B cell (primary cell): ENCODE measurements around the gene APOBEC4. TPM values are rescaled to one million over a fixed set of nuclear protein-coding genes. Genes with fewer than 3 reads are reported as not detected.
"Not testable (repeated sequence)": the region's sequence is repeated elsewhere in the genome, so short reads cannot be mapped to it uniquely, and the experiment has no call there.

Experiments
- ATAC-seq: fragments of 200-7000 bp; cut with Tn5 transposase; one replicate; pipeline ENCODE4 v1.10.0; 2021; ENCODE audit warnings: low read depth, mild to moderate bottlenecking, moderate number of reproducible peaks, moderate library complexity
- CTCF ChIA-PET: fragments of 350-600 bp; sonication (Branson Sonifier 250); formaldehyde crosslinking; loops from one replicate; lab custom pipeline; 2021; ENCODE audit warnings: antibody characterized with exemption, inconsistent platforms; lab: Charles Lee
- POLR2A ChIA-PET: fragments of 350-600 bp; sonication (Branson Sonifier 250); formaldehyde crosslinking; loops from one replicate; lab custom pipeline; 2021; ENCODE audit warnings: antibody characterized with exemption; lab: Charles Lee
- DNase-seq: peaks from one replicate; pipeline ENCODE4 v3.0.0; 2013
- H2AFZ ChIP-seq: 2 replicates; pipeline ENCODE4 v1.6.1; 2012; ENCODE audit warnings: mild to moderate bottlenecking, low read depth, low read length; ENCODE audit not compliant: insufficient read depth, poor library complexity, severe bottlenecking
- H3K27ac ChIP-seq, 2 donors: 1 replicate in 1 of 2; 2 replicates in 1 of 2; pipeline ENCODE4 v1.5.1; 2012 to 2013; ENCODE audit warnings: low read length in 2 of 2, mild to moderate bottlenecking in 2 of 2, moderate library complexity in 1 of 2
- H3K27me3 ChIP-seq, 4 experiments: fragments of 200-600 bp in 1 of 4; sonication (generic) in 1 of 4; replicated peaks in 1 of 4; 1 replicate in 2 of 4; 2 replicates in 2 of 4; pipeline versions ENCODE4 v1.6.1 to v1.7.0; 2013 to 2016; ENCODE audit warnings: low read length in 3 of 4, mild to moderate bottlenecking in 2 of 4, mixed read lengths in 1 of 4, moderate library complexity in 1 of 4; ENCODE audit not compliant: insufficient read depth in 4 of 4, control insufficient read depth in 3 of 4; ENCODE audit errors: control extremely low read depth in 1 of 4
- H3K36me3 ChIP-seq, 2 experiments: replicated peaks in 1 of 2; 1 replicate in 1 of 2; 2 replicates in 1 of 2; pipeline versions ENCODE4 v1.6.1 to v1.7.1; 2013; ENCODE audit warnings: low read length in 1 of 2; ENCODE audit not compliant: insufficient read depth in 2 of 2, control insufficient read depth in 1 of 2; ENCODE audit errors: control extremely low read depth in 1 of 2, extremely low read depth in 1 of 2
- H3K4me1 ChIP-seq, 2 donors: fragments of 200-600 bp in 1 of 2; sonication (generic) in 1 of 2; 1 replicate in 1 of 2; 2 replicates in 1 of 2; pipeline versions ENCODE4 v1.5.1 to v1.6.1; 2013 to 2017; ENCODE audit warnings: low read length in 2 of 2; ENCODE audit not compliant: control insufficient read depth in 2 of 2, insufficient read depth in 2 of 2
- H3K4me2 ChIP-seq: replicated peaks from 2 replicates; pipeline ENCODE3; 2012; ENCODE audit warnings: mild to moderate bottlenecking, low read depth, low read length; ENCODE audit not compliant: poor library complexity, severe bottlenecking
- H3K4me3 ChIP-seq, 5 experiments: fragments of 200-600 bp in 1 of 5; sonication (generic) in 1 of 5; 1 replicate in 3 of 5; 2 replicates in 2 of 5; pipeline versions ENCODE4 v1.5.1 to v1.7.0; 2011 to 2016; ENCODE audit warnings: low read length in 4 of 5, mild to moderate bottlenecking in 4 of 5, low read depth in 2 of 5, control low read depth in 1 of 5, moderate library complexity in 1 of 5; ENCODE audit not compliant: insufficient read depth in 1 of 5; ENCODE audit errors: control extremely low read depth in 1 of 5, extremely low read depth in 1 of 5
- H3K79me2 ChIP-seq: fragments of 200-600 bp; sonication (generic); one replicate; pipeline ENCODE4 v1.6.0; 2016; ENCODE audit warnings: low read length; ENCODE audit not compliant: control insufficient read depth, insufficient read depth
- H3K9ac ChIP-seq: fragments of 200-600 bp; sonication (generic); 2 replicates; pipeline ENCODE4 v1.6.1; 2017; ENCODE audit warnings: mild to moderate bottlenecking, low read length, moderate library complexity
- H3K9me3 ChIP-seq, 3 donors: one replicate each; pipeline versions ENCODE4 v1.6.1 to v1.7.1; 2013; ENCODE audit warnings: low read length in 2 of 3; ENCODE audit not compliant: control insufficient read depth in 2 of 3, insufficient read depth in 1 of 3; ENCODE audit errors: control extremely low read depth in 1 of 3
- H4K20me1 ChIP-seq: 2 replicates; pipeline ENCODE4 v1.6.0; 2012; ENCODE audit warnings: mild to moderate bottlenecking, low read length; ENCODE audit not compliant: insufficient read depth, control insufficient read depth, poor library complexity, severe bottlenecking
- H3K27ac Mint-ChIP-seq: one replicate; pipeline ENCODE4 v1.8.0; 2021; ENCODE audit warnings: mixed read lengths
- H3K27me3 Mint-ChIP-seq: one replicate; pipeline ENCODE4 v1.8.0; 2021; ENCODE audit warnings: mixed read lengths
- H3K4me1 Mint-ChIP-seq: one replicate; pipeline ENCODE4 v1.8.0; 2021; ENCODE audit warnings: mixed read lengths
- H3K4me3 Mint-ChIP-seq: one replicate; pipeline ENCODE4 v1.8.0; 2021; ENCODE audit warnings: mixed read lengths
- H3K9me3 Mint-ChIP-seq: one replicate; pipeline ENCODE4 v1.8.0; 2022; ENCODE audit warnings: mixed read lengths; ENCODE audit not compliant: insufficient read depth
- CTCF ChIP-seq: fragments of 200-600 bp; IDR thresholded peaks from one replicate; pipeline ENCODE4 v1.8.0; 2022; ENCODE audit warnings: antibody characterized with exemption, mild to moderate bottlenecking
- EZH2 ChIP-seq: IDR thresholded peaks from 2 replicates; pipeline ENCODE4 v1.6.1; 2012; ENCODE audit warnings: borderline replicate concordance, low read depth, mild to moderate bottlenecking, moderate library complexity, low read length; ENCODE audit not compliant: insufficient read depth, poor library complexity, severe bottlenecking
- WGBS: methylation state at CpG from one replicate; pipeline ENCODE4 v1.1.5; 2013; ENCODE audit warnings: missing lambda C conversion rate; ENCODE audit not compliant: insufficient coverage; 5-methylcytosine and 5-hydroxymethylcytosine counted together
- intact Hi-C: fragments of 100-400 bp; cut with micrococcal nuclease; formaldehyde crosslinking; loops from one replicate; pipeline ENCODE4 v1.10.0; 2022
- polyA plus RNA-seq: library from polyadenylated mRNA; depleted of rRNA; stranded (reverse); fragments of >200 nt; gene quantifications from 2 replicates; pipeline ENCODE4 v1.2.3, GENCODE V29; 2012
- total RNA-seq, 2 donors: library from RNA; stranded (reverse); fragments of 120-200 nt in 1 of 2; gene quantifications; 1 replicate in 1 of 2; 2 replicates in 1 of 2; pipeline versions ENCODE4 v1.2.3 to v1.2.4, GENCODE V29; 2013 to 2022

The APOBEC4 gene
- total and polyA plus RNA-seq, 2 donors (not counting 1 experiment from before 2014, with no cell fraction given) = not detected

DNA sequence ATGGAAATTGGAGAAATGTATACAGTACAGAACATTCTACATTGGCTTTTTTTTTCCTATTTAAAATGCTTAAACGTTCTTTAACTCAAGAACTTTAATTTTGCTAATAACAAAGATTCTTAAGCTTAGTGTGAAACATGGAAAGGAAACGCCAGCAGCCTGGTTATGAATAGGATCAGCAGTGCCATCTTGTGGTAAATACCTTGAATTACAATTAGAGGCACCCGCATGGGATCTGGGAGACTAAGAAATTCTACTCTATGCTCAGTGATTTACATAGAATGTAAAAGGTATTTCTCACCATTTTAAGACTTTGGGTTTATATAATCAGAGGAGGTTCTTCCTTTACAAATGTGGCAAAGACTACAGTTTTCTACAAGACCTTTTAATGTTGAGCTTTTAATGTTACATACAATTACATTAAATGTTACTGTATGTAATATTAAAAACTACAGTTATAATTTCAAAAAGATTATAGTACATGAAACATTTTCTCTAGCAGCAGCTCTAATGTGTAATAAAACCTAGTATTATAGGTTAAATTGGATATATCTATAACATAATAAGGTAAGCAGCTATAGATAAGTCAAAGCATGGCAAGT lies 32.1 kb upstream of the APOBEC4 start:
- no peaks in the 10 kb centered on the region for H3K79me2 ChIP-seq
- no peak overlapping the region for H3K4me3 ChIP-seq
- no peak overlapping the region for H3K27ac ChIP-seq
- H3K27me3 ChIP-seq = no peaks in the 10 kb centered on the region
- no peak overlapping the region for H3K27ac Mint-ChIP-seq
- H2AFZ ChIP-seq = no peak overlapping the region
- WGBS = no CpG with 5 or more reads among the region's 3 CpGs
- ATAC-seq (peak; percentile 36), DNase-seq (peak; percentile 62)
- no peak overlapping the region for H3K4me3 Mint-ChIP-seq
- no peaks in the 10 kb centered on the region for H4K20me1 ChIP-seq
- H3K4me1 Mint-ChIP-seq = no peaks in the 10 kb centered on the region
- POLR2A ChIA-PET = no interaction called here
- no peaks in the 10 kb centered on the region for H3K36me3 ChIP-seq
- no peak overlapping the region for H3K4me2 ChIP-seq
- H3K27me3 Mint-ChIP-seq = peaks cover 15% of the 10 kb centered on the region
- CTCF ChIA-PET = interaction anchor here (0.7 to 4.4 kb wide), 20 partner anchors 9 to 792 kb away, joined by 3 to 105 read pairs (median 6); partner anchors contain the start of gene APOBEC4
- no peaks in the 10 kb centered on the region for H3K4me1 ChIP-seq
- intact Hi-C loops = loop anchor here (1.0 to 10.0 kb wide), 3 partner anchors 30 to 723 kb away; no protein-coding TSS in a partner anchor
- no peaks in the 10 kb centered on the region for H3K9me3 Mint-ChIP-seq
- TF ChIP-seq CTCF = peak; percentile 92
- TF ChIP-seq EZH2 = no peak
- no peaks in the 10 kb centered on the region for H3K9me3 ChIP-seq
- H3K9ac ChIP-seq = no peak overlapping the region

DNA sequence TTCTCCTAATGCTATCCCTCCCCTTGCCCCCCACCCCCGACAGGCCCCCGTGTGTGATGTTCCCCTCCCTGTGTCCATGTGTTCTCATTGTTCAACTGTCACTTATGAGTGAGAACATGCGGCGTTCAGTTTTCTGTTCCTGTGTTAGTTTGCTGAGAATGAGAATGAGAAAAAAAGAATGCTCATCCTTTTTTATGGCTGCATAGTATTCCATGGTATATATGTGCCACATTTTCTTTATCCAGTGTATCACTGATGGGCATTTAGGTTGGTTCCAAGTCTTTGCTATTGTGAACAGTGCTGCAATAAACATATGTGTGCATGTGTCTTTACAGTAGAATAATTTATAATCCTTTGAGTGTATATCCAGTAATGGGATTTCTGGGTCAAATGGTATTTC lies 26.2 kb upstream of the APOBEC4 start:
- H3K9ac ChIP-seq, H3K36me3 ChIP-seq, H3K4me1 ChIP-seq, H3K27ac Mint-ChIP-seq, H3K4me2 ChIP-seq, intact Hi-C loops, H3K4me3 ChIP-seq, H3K4me3 Mint-ChIP-seq, H3K27ac ChIP-seq, H3K4me1 Mint-ChIP-seq, DNase-seq, H4K20me1 ChIP-seq, H3K9me3 Mint-ChIP-seq, H3K79me2 ChIP-seq, CTCF ChIA-PET, H3K27me3 ChIP-seq, H2AFZ ChIP-seq, H3K9me3 ChIP-seq, ATAC-seq, POLR2A ChIA-PET: not testable (repeated sequence)
- WGBS = no CpG with 5 or more reads among the region's 4 CpGs
- peaks cover 28% of the 10 kb centered on the region for H3K27me3 Mint-ChIP-seq
